Colonic mucosa (tissue), 4 donors: ENCODE results near the gene TMEM132D. TPM values are rescaled to one million over a fixed set of nuclear protein-coding genes. Genes with fewer than 3 reads are reported as not detected.
A peak's percentile ranks its signal among the peaks of the same experiment; 100 is the strongest.

Experiments
- DNase-seq: peaks from one replicate; pipeline ENCODE4 v3.0.0-alpha.2; 2020
- H3K27ac ChIP-seq: fragments of 200-600 bp; one replicate; pipeline ENCODE4 v1.8.0; 2021
- H3K27me3 ChIP-seq: fragments of 200-600 bp; one replicate; pipeline ENCODE4 v1.8.0; 2021
- H3K36me3 ChIP-seq: fragments of 200-600 bp; one replicate; pipeline ENCODE4 v1.8.0; 2021
- H3K4me1 ChIP-seq: fragments of 200-600 bp; one replicate; pipeline ENCODE4 v1.8.0; 2021; ENCODE audit warnings: mild to moderate bottlenecking
- H3K4me3 ChIP-seq: fragments of 200-600 bp; one replicate; pipeline ENCODE4 v1.8.0; 2021
- H3K9ac ChIP-seq, 2 donors: one replicate each; pipeline ENCODE4 v1.7.0; 2013; ENCODE audit warnings: control low read depth in 2 of 2, low read depth in 2 of 2, low read length in 2 of 2
- H3K9me3 ChIP-seq: fragments of 200-600 bp; one replicate; pipeline ENCODE4 v1.8.0; 2021
- intact Hi-C: fragments of 100-400 bp; cut with DNase I; formaldehyde crosslinking; loops from one replicate; pipeline ENCODE4 v1.14.1; 2022
- total RNA-seq, 2 donors: library from RNA; stranded (reverse); fragmentation: NEBNext Ultra II Directional in 1 of 2; extraction: Animal tissue kit (Norgen Biotek cat#: 25700) in 1 of 2; gene quantifications; one replicate each; pipeline ENCODE4 v1.2.1, GENCODE V29; 2021
- TF ChIP-seq, protein P1 (sequence below): fragments of 200-600 bp; IDR thresholded peaks from one replicate; pipeline ENCODE4 v1.8.0; 2022; ENCODE audit warnings: antibody characterized with exemption, mild to moderate bottlenecking
- donor health status: healthy.
- donor health status: DM: no; HTN: no; CAD: no.
- donor health status: DM: no; HTN: no; CAD: no.

Gene TMEM132D
- total RNA-seq, 2 donors from 2014 or later: 0.17 to 0.32 TPM

DNA sequence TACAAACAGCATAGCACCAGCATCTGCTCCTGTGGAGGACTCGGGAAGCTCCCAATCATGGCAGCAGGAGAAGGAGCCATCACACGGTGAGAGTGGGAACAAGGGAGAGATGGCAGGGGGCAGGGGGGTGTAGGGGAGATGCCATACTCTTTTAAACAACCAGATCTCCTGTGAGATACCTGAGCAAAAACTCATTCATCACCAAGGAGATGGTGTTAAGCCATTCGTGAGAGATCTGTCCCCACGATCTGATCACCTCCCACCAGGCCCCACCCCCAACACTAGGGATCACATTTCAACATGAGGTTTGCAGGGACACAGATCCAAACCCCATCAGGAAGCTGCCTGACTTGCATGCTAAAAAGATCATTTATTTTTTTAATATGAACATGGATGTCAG lies 499.3 kb downstream of the TMEM132D start:
- DNase-seq: no peak
- TF ChIP-seq, protein P1, sequence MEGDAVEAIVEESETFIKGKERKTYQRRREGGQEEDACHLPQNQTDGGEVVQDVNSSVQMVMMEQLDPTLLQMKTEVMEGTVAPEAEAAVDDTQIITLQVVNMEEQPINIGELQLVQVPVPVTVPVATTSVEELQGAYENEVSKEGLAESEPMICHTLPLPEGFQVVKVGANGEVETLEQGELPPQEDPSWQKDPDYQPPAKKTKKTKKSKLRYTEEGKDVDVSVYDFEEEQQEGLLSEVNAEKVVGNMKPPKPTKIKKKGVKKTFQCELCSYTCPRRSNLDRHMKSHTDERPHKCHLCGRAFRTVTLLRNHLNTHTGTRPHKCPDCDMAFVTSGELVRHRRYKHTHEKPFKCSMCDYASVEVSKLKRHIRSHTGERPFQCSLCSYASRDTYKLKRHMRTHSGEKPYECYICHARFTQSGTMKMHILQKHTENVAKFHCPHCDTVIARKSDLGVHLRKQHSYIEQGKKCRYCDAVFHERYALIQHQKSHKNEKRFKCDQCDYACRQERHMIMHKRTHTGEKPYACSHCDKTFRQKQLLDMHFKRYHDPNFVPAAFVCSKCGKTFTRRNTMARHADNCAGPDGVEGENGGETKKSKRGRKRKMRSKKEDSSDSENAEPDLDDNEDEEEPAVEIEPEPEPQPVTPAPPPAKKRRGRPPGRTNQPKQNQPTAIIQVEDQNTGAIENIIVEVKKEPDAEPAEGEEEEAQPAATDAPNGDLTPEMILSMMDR: no peak
- Histone ChIP-seq H3K9me3 (no peaks in the 10 kb centered on the region), H3K27ac (no peak overlapping the region), H3K27me3 (no peaks in the 10 kb centered on the region), H3K4me3 (no peak overlapping the region), H3K36me3 (no peaks in the 10 kb centered on the region), H3K9ac (no peak overlapping the region), H3K4me1 (no peaks in the 10 kb centered on the region)
- intact Hi-C loops: no loop called here

GRCh38 chr12:129401572-129401971 lies 502.3 kb downstream of the TMEM132D start:
- Histone ChIP-seq H3K27me3 (no peaks in the 10 kb centered on the region), H3K27ac (no peak overlapping the region), H3K4me1 (no peaks in the 10 kb centered on the region), H3K36me3 (no peaks in the 10 kb centered on the region), H3K4me3 (no peak overlapping the region), H3K9ac (peak overlapping the region in 1 of 2 donors; percentile 58), H3K9me3 (no peaks in the 10 kb centered on the region)
- TF ChIP-seq, protein P1: no peak
- peak; percentile 38 for DNase-seq
- intact Hi-C loops: no loop called here

- no peaks in the 10 kb centered on the region for H3K27me3 ChIP-seq
- TF ChIP-seq, protein P1: no peak
- intact Hi-C loops: no loop called here
- H3K9me3 ChIP-seq: no peaks in the 10 kb centered on the region
- H3K9ac ChIP-seq: no peak overlapping the region
- DNase-seq: no peak
- no peaks in the 10 kb centered on the region for H3K4me1 ChIP-seq
- no peak overlapping the region for H3K4me3 ChIP-seq
- H3K27ac ChIP-seq: no peak overlapping the region
- H3K36me3 ChIP-seq: no peaks in the 10 kb centered on the region
These were observed 509.5 kb downstream of the TMEM132D start for GRCh38 chr12:129394177-129394825.

- H3K27me3 ChIP-seq: no peaks in the 10 kb centered on the region
- TF ChIP-seq, protein P1: no peak
- no peak overlapping the region for H3K27ac ChIP-seq
- H3K36me3 ChIP-seq: no peaks in the 10 kb centered on the region
- intact Hi-C loops: no loop called here
- no peak overlapping the region for H3K9ac ChIP-seq
- no peak overlapping the region for H3K4me3 ChIP-seq
- no peaks in the 10 kb centered on the region for H3K9me3 ChIP-seq
- H3K4me1 ChIP-seq: no peaks in the 10 kb centered on the region
- no peak for DNase-seq
These were observed 510.4 kb downstream of the TMEM132D start for GRCh38 chr12:129393357-129393937.

DNA sequence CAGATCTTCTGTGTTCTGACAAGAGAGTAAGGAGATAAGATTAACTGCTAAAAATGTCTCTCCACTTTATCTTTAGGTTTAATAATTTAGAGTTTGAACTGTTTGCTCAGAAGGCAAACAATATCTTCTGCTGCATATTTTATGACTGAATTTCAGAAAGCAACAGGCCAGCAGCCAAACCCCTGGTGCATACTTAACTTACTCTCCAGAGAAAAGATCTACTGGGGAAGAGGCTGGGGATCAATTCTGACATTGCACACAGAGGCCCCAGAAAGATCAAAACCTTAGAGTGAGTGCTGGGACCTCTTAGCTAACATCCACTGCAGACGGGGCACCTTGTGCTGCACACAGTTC lies 518.2 kb downstream of the TMEM132D start:
- peak overlapping the region in 1 of 2 donors; percentile 41 for H3K9ac ChIP-seq
- H3K36me3 ChIP-seq: no peaks in the 10 kb centered on the region
- intact Hi-C loops: no loop called here
- no peak for DNase-seq
- H3K4me3 ChIP-seq: no peak overlapping the region
- H3K4me1 ChIP-seq: no peaks in the 10 kb centered on the region
- H3K27me3 ChIP-seq: no peaks in the 10 kb centered on the region
- H3K27ac ChIP-seq: peak overlapping the region; percentile 60
- TF ChIP-seq, protein P1: no peak
- H3K9me3 ChIP-seq: no peaks in the 10 kb centered on the region
